ENCODE results near the gene ZNF281. TPM values are rescaled to one million over a fixed set of nuclear protein-coding genes. Genes with fewer than 3 reads are reported as not detected.

ZNF281 gene
- polyA plus RNA-seq, 1 of the 3 experiments (the other 2 are of a cell fraction): 3.0 TPM

GRCh38 chr1:200445213-200445612, 35.4 kb upstream of the ZNF281 start (continued):
- TF ChIP-seq ZBTB33 (IDR thresholded peaks at IDR 0.05; ENCODE audit: borderline replicate concordance, low read depth) (no peak), IRF3 (IDR thresholded peaks at IDR 0.05; ENCODE audit: low read depth, low read length) (no peak), GATA2 (CRISPR knock-in tag; IDR thresholded peaks at IDR 0.05) (no peak), RXRA (IDR thresholded peaks at IDR 0.05; ENCODE audit: borderline replicate concordance, low read depth) (no peak), YY1 (IDR thresholded peaks at IDR 0.05; ENCODE audit: low read depth) (no peak), USF2 (IDR thresholded peaks at IDR 0.05; ENCODE audit: borderline replicate concordance, low read depth, low read length) (no peak), ELF1 (IDR thresholded peaks at IDR 0.05) (no peak), CHD2 (IDR thresholded peaks at IDR 0.05; ENCODE audit: low read length, partially characterized antibody) (no peak), FOXJ3 (CRISPR knock-in tag; IDR thresholded peaks at IDR 0.05) (no peak), EP300 (IDR thresholded peaks at IDR 0.05; ENCODE audit: borderline replicate concordance in 1 of 2, low read depth in 1 of 2, low read length in 1 of 2) (no peak; a peak in 1 of 4 replicates), PBX3 (IDR thresholded peaks at IDR 0.05) (peak; percentile 74), TCF12 (IDR thresholded peaks at IDR 0.05) (peak; percentile 47), TEAD4 (IDR thresholded peaks at IDR 0.05; ENCODE audit: borderline replicate concordance, insufficient read depth) (no peak), JUND (IDR thresholded peaks at IDR 0.05) (peak; percentile 54)

- Histone ChIP-seq H3F3A (replicated peaks; ENCODE audit: insufficient read depth) (no peaks in the 10 kb centered on the region), H3K79me2 (ENCODE audit: insufficient read depth) (no peaks in the 10 kb centered on the region), H3K36me3 (replicated peaks in 1 of 2; ENCODE audit: control insufficient read depth in 1 of 2, insufficient read depth in 2 of 2, low read length in 1 of 2) (no peaks in the 10 kb centered on the region), H2AFZ (ENCODE audit: low read depth) (no peak overlapping the region), H3K9me2 (no peaks in the 10 kb centered on the region), H4K20me1 (ENCODE audit: insufficient read depth) (no peaks in the 10 kb centered on the region), H3K27ac (ENCODE audit: low read depth in 2 of 2, low read length in 1 of 2) (no peak overlapping the region), H3K9ac (no peak overlapping the region), H3K4me2 (no peak overlapping the region), H3K4me1 (ENCODE audit: control insufficient read depth in 1 of 2, insufficient read depth in 2 of 2, low read depth in 1 of 2, low read length in 1 of 2) (no peaks in the 10 kb centered on the region), H3K27me3 (ENCODE audit: insufficient read depth) (no peaks in the 10 kb centered on the region), H3K4me3 (ENCODE audit: low read depth in 2 of 2, low read length in 1 of 2) (no peak overlapping the region), H3K9me3 (no peaks in the 10 kb centered on the region)
- ChIA-PET POLR2A (no interaction called here), CTCF (no interaction called here)
- no peak for DNase-seq
- 92% methylated on average over 4 of the region's 4 CpGs for WGBS (ENCODE audit: low lambda C conversion rate)
- TF ChIP-seq NFIC (IDR thresholded peaks at IDR 0.05; ENCODE audit: borderline replicate concordance) (no peak), FOXJ3 (CRISPR knock-in tag; IDR thresholded peaks at IDR 0.05) (no peak), IRF3 (IDR thresholded peaks at IDR 0.05; ENCODE audit: low read depth, low read length) (no peak), YY1 (IDR thresholded peaks at IDR 0.05; ENCODE audit: low read depth) (no peak), SIN3A (IDR thresholded peaks at IDR 0.05; ENCODE audit: borderline replicate concordance, low read depth, low read length) (no peak), RXRA (IDR thresholded peaks at IDR 0.05; ENCODE audit: borderline replicate concordance, low read depth) (no peak), GATA2 (CRISPR knock-in tag; IDR thresholded peaks at IDR 0.05) (no peak), USF1 (IDR thresholded peaks at IDR 0.05; ENCODE audit: borderline replicate concordance, low read depth) (no peak), SMC3 (IDR thresholded peaks at IDR 0.05; ENCODE audit: low read depth, low read length) (no peak), USF2 (IDR thresholded peaks at IDR 0.05; ENCODE audit: borderline replicate concordance, low read depth, low read length) (no peak), ZBTB33 (IDR thresholded peaks at IDR 0.05; ENCODE audit: borderline replicate concordance, low read depth) (no peak)
These were observed 34.6 kb upstream of the ZNF281 start for GRCh38 chr1:200444478-200444877.

Data from SK-N-SH (cell line).